H1 (cell line): ENCODE results near the gene SLC52A3. TPM values are rescaled to one million over a fixed set of nuclear protein-coding genes. Genes with fewer than 3 reads are reported as not detected.

Experiments used
- ATF2 ChIP-seq: IDR thresholded peaks from 2 replicates; pipeline ENCODE4 v1.6.1; 2012; ENCODE audit warnings: low read length, inconsistent platforms
- CBX5 ChIP-seq: fragments of 300-800, 300-1000 bp; sonication (generic); IDR thresholded peaks from 2 replicates; pipeline ENCODE4 v1.7.1; 2016; ENCODE audit warnings: antibody characterized with exemption, low read length, low read depth
- CBX8 ChIP-seq: fragments of 300-800, 300-1000 bp; sonication (generic); IDR thresholded peaks from 2 replicates; pipeline ENCODE4 v1.7.1; 2016; ENCODE audit warnings: low read depth, low read length, borderline replicate concordance
- CREB1 ChIP-seq: IDR thresholded peaks from 2 replicates; pipeline ENCODE4 v1.6.1; 2012; ENCODE audit warnings: inconsistent platforms
- CTCF ChIP-seq, 3 experiments: IDR thresholded peaks; 1 replicate in 2 of 3; 2 replicates in 1 of 3; pipeline versions ENCODE4 v1.5.1 to v1.6.1; 2011; ENCODE audit warnings: low read length in 3 of 3, mild to moderate bottlenecking in 3 of 3, inconsistent platforms in 2 of 3, low read depth in 1 of 3, moderate library complexity in 1 of 3; ENCODE audit not compliant: insufficient read depth in 1 of 3; ENCODE audit errors: control extremely low read depth in 1 of 3
- EZH2 ChIP-seq: fragments of 200-600 bp; sonication (generic); IDR thresholded peaks from 2 replicates; pipeline ENCODE4 v1.7.1; 2012; ENCODE audit warnings: low read depth, mild to moderate bottlenecking, moderate library complexity, low read length, inconsistent platforms; ENCODE audit not compliant: severe bottlenecking
- NANOG ChIP-seq: IDR thresholded peaks from 2 replicates; pipeline ENCODE4 v1.6.1; 2011; ENCODE audit warnings: low read length, low read depth, mild to moderate bottlenecking, inconsistent platforms; ENCODE audit not compliant: insufficient read depth, poor library complexity, severe bottlenecking
- POU5F1 ChIP-seq: IDR thresholded peaks from 2 replicates; pipeline ENCODE4 v1.6.1; 2011; ENCODE audit warnings: low read depth, mild to moderate bottlenecking, low read length, moderate library complexity
- RAD21 ChIP-seq, 2 experiments: IDR thresholded peaks in 1 of 2; conservative IDR thresholded peaks in 1 of 2; 2 replicates each; pipeline ENCODE4 v1.6.1; 2011; ENCODE audit warnings: low read depth in 2 of 2, low read length in 2 of 2, improper control_type of control experiment in 1 of 2, inconsistent platforms in 1 of 2, mild to moderate bottlenecking in 1 of 2, moderate library complexity in 1 of 2
- RBBP5 ChIP-seq: IDR thresholded peaks from 2 replicates; pipeline ENCODE4 v1.7.1; 2012; ENCODE audit warnings: low read depth, mild to moderate bottlenecking, inconsistent platforms, low read length, moderate library complexity, borderline replicate concordance
- SP1 ChIP-seq: IDR thresholded peaks from 2 replicates; pipeline ENCODE4 v1.6.1; 2011; ENCODE audit warnings: low read depth, low read length
- SP4 ChIP-seq: IDR thresholded peaks from 2 replicates; pipeline ENCODE4 v1.6.1; 2012; ENCODE audit warnings: low read length, inconsistent platforms
- TAF1 ChIP-seq: IDR thresholded peaks from 2 replicates; pipeline ENCODE4 v1.6.1; 2011; ENCODE audit warnings: mild to moderate bottlenecking, low read depth, low read length
- TBP ChIP-seq: IDR thresholded peaks from 2 replicates; pipeline ENCODE4 v1.6.1; 2011; ENCODE audit warnings: low read depth, low read length, improper control_type of control experiment
- YY1 ChIP-seq: IDR thresholded peaks from 2 replicates; pipeline ENCODE4 v1.6.1; 2011; ENCODE audit warnings: low read depth, mild to moderate bottlenecking, low read length
- ZNF274 ChIP-seq: IDR thresholded peaks from 2 replicates; pipeline ENCODE4 v1.7.0; 2012; ENCODE audit warnings: low read length, borderline replicate concordance; ENCODE audit errors: extremely low read depth
- polyA plus RNA-seq, 7 experiments: library from polyadenylated mRNA; depleted of rRNA in 3 of 7; stranded (reverse) in 5 of 7; unstranded in 2 of 7; fragments of >200 nt in 5 of 7; fragments of 200-250 nt in 2 of 7; gene quantifications; 1 replicate in 5 of 7; 2 replicates in 1 of 7; 4 replicates in 1 of 7; pipeline versions ENCODE4 v1.2.1 to v1.2.3, GENCODE V29; 2011 to 2013; ENCODE audit warnings: missing spikeins in 2 of 7, mixed read lengths in 2 of 7
- total RNA-seq: library from RNA; stranded (reverse); fragmentation: NEBNext Ultra II Directional; extraction: Animal tissue kit (Norgen Biotek cat#: 25700); gene quantifications from 2 replicates; pipeline ENCODE4 v1.2.1, GENCODE V29; 2021

The SLC52A3 gene
- total and polyA plus RNA-seq, 2 of the 8 experiments (the other 6 are each of a cell fraction or from before 2014, with no cell fraction given), result 2.3 to 4.2 TPM

GRCh38 chr20:815914-816606 is 47.8 kb upstream of the SLC52A3 start (continued):
- no peak for TF ChIP-seq CBX5
- no peak for TF ChIP-seq POU5F1
- TF ChIP-seq RBBP5, result no peak
- no peak for TF ChIP-seq EZH2
- no peak for TF ChIP-seq SP1
- TF ChIP-seq NANOG, result no peak
- TF ChIP-seq TAF1, result no peak
- peak; percentile 96 for TF ChIP-seq RAD21 (IDR thresholded peaks at IDR 0.05 in 1 of 2, conservative IDR thresholded peaks at IDR 0.05 in 1 of 2; ENCODE audit: low read depth in 2 of 2, low read length in 2 of 2)
- TF ChIP-seq TBP, result no peak
- TF ChIP-seq YY1, result 0 out of 2 replicates have a peak, but pooled peaks have one; percentile 32
- TF ChIP-seq ZNF274, result no peak
- no peak for TF ChIP-seq CBX8
- no peak for TF ChIP-seq SP4
- no peak for TF ChIP-seq ATF2
- TF ChIP-seq CREB1, result no peak
- TF ChIP-seq CTCF (IDR thresholded peaks at IDR 0.05; ENCODE audit: control extremely low read depth in 1 of 3, insufficient read depth in 1 of 3, low read depth in 1 of 3, low read length in 3 of 3), result peak; percentile 83 to 97 (median 91)
